ENCODE results near the gene CBX2.

The CBX2 gene

GRCh38 chr17:79774561-79774975 lies 3.4 kb upstream of the CBX2 start:
- ATAC-seq = no peak
- TF ChIP-seq TSHZ2 (CRISPR knock-in tag; IDR thresholded peaks at IDR 0.05) (no peak), SNAI2 (CRISPR knock-in tag; IDR thresholded peaks at IDR 0.05) (no peak), OSR1 (CRISPR knock-in tag; IDR thresholded peaks at IDR 0.05) (no peak), POU6F1 (CRISPR knock-in tag; IDR thresholded peaks at IDR 0.05; ENCODE audit: borderline replicate concordance, low read depth) (no peak), ZFP3 (CRISPR knock-in tag; IDR thresholded peaks at IDR 0.05) (no peak), ESRRG (CRISPR knock-in tag; IDR thresholded peaks at IDR 0.05) (no peak), BACH2 (CRISPR knock-in tag; IDR thresholded peaks at IDR 0.05; ENCODE audit: borderline replicate concordance) (no peak), PPARA (CRISPR knock-in tag; IDR thresholded peaks at IDR 0.05; ENCODE audit: borderline replicate concordance) (no peak), GLIS3 (CRISPR knock-in tag; IDR thresholded peaks at IDR 0.05) (no peak), CSDC2 (CRISPR knock-in tag; IDR thresholded peaks at IDR 0.05) (no peak), ZNF565 (CRISPR knock-in tag; conservative IDR thresholded peaks at IDR 0.05; ENCODE audit: low read depth) (no peak), ZNF70 (CRISPR knock-in tag; IDR thresholded peaks at IDR 0.05) (no peak), ARNTL (CRISPR knock-in tag; IDR thresholded peaks at IDR 0.05; ENCODE audit: borderline replicate concordance, low read depth) (no peak), CREB5 (CRISPR knock-in tag; IDR thresholded peaks at IDR 0.05; ENCODE audit: low read depth) (no peak), ZFP30 (CRISPR knock-in tag; IDR thresholded peaks at IDR 0.05) (no peak), TOX (CRISPR knock-in tag; IDR thresholded peaks at IDR 0.05; ENCODE audit: borderline replicate concordance) (no peak), PATZ1 (CRISPR knock-in tag; IDR thresholded peaks at IDR 0.05; ENCODE audit: borderline replicate concordance) (no peak), RARB (CRISPR knock-in tag; IDR thresholded peaks at IDR 0.05) (no peak), CSRNP3 (CRISPR knock-in tag; IDR thresholded peaks at IDR 0.05) (no peak)

GRCh38 chr17:79775632-79776031 lies 2.3 kb upstream of the CBX2 start:
- no peak for TF ChIP-seq BACH2 (CRISPR knock-in tag; IDR thresholded peaks at IDR 0.05; ENCODE audit: borderline replicate concordance)
- no peak for TF ChIP-seq CREB5 (CRISPR knock-in tag; IDR thresholded peaks at IDR 0.05; ENCODE audit: low read depth)
- no peak for TF ChIP-seq RARB (CRISPR knock-in tag; IDR thresholded peaks at IDR 0.05)
- TF ChIP-seq ZFP3 (CRISPR knock-in tag; IDR thresholded peaks at IDR 0.05) = no peak
- TF ChIP-seq ZNF565 (CRISPR knock-in tag; conservative IDR thresholded peaks at IDR 0.05; ENCODE audit: low read depth) = no peak
- no peak for TF ChIP-seq OSR1 (CRISPR knock-in tag; IDR thresholded peaks at IDR 0.05)
- TF ChIP-seq ZC3H10 (CRISPR knock-in tag; IDR thresholded peaks at IDR 0.05) = no peak
- no peak for TF ChIP-seq ISL1 (CRISPR knock-in tag; IDR thresholded peaks at IDR 0.05)
- no peak for TF ChIP-seq GLIS3 (CRISPR knock-in tag; IDR thresholded peaks at IDR 0.05)
- TF ChIP-seq ZNF8 (CRISPR knock-in tag; IDR thresholded peaks at IDR 0.05) = no peak
- no peak for ATAC-seq
